Left lung (tissue), 10 donors: ENCODE results near the gene ACSF3. TPM values are rescaled to one million over a fixed set of nuclear protein-coding genes. Genes with fewer than 3 reads are reported as not detected.
A peak's percentile ranks its signal among the peaks of the same experiment; 100 is the strongest.

Source experiments
- ATAC-seq: fragments of 200-7000 bp; cut with Tn5 transposase; one replicate; pipeline ENCODE4 v1.9.1; 2020; ENCODE audit warnings: moderate library complexity
- DNase-seq, 4 donors: peaks; one replicate each; pipeline ENCODE4 v3.0.0-alpha.2; 2013 to 2020
- H3K27ac ChIP-seq, 2 donors: fragments of 200-600 bp; sonication (generic) in 1 of 2; one replicate each; pipeline versions ENCODE4 v1.5.0 to v1.8.0; 2020 to 2021
- H3K27me3 ChIP-seq, 2 donors: fragments of 200-600 bp; sonication (generic) in 1 of 2; one replicate each; pipeline versions ENCODE4 v1.5.0 to v1.8.0; 2020 to 2021
- H3K36me3 ChIP-seq, 2 donors: fragments of 200-600 bp; sonication (generic) in 1 of 2; one replicate each; pipeline versions ENCODE4 v1.5.0 to v1.8.0; 2020 to 2021
- H3K4me1 ChIP-seq, 2 donors: fragments of 200-600 bp; one replicate each; pipeline ENCODE4 v1.8.0; 2021
- H3K4me3 ChIP-seq, 2 donors: fragments of 200-600 bp; sonication (generic) in 1 of 2; one replicate each; pipeline versions ENCODE4 v1.5.0 to v1.8.0; 2020 to 2021; ENCODE audit warnings: mild to moderate bottlenecking in 1 of 2
- H3K9me3 ChIP-seq, 2 donors: fragments of 200-600 bp; sonication (generic) in 1 of 2; one replicate each; pipeline versions ENCODE4 v1.5.0 to v1.8.0; 2020 to 2021
- intact Hi-C, 2 donors: fragments of 100-400 bp; cut with DNase I; formaldehyde crosslinking; loops; one replicate each; pipeline versions ENCODE4 v1.11.2 to v1.14.2; 2022
- polyA plus RNA-seq, 6 donors: library from polyadenylated mRNA; unstranded; fragments of 120-200 nt; gene quantifications; one replicate each; pipeline ENCODE4 v1.2.1, GENCODE V29; 2013; ENCODE audit not compliant: insufficient read length in 6 of 6
- total RNA-seq, 2 donors: library from RNA; stranded (reverse); fragmentation: NEBNext Ultra II Directional; extraction: Animal tissue kit (Norgen Biotek cat#: 25700); gene quantifications; one replicate each; pipeline ENCODE4 v1.2.1, GENCODE V29; 2021
- TF ChIP-seq, protein P1 (sequence below), 2 donors: fragments of 200-600 bp; sonication (generic) in 1 of 2; IDR thresholded peaks; one replicate each; pipeline versions ENCODE4 v1.5.0 to v1.8.0; 2021; ENCODE audit warnings: antibody characterized with exemption in 2 of 2
- donor health status: DM: no; HTN: yes; CAD: no.
- donor health status: DM: no; HTN: no; CAD: no.

ACSF3 gene
- total and polyA plus RNA-seq, 8 donors, result 30.0 to 38.4 (median 33.7) TPM

DNA sequence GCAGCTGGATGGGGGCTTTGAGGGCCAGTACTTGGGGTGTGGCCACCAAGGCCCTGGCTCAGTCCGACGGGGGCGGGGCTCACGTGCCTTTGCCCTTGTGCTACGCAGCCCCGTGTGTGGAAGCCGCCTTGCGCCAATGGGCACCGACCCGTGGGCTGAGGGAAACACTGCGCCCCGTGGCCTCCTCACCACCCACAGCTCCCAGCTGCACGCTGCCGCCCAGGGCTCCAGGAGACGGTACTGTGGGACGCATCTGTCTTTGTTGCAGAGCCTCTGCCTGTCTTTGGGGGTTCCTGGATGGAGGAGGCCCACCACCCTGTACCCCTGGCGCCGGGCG, 85.5 kb downstream of the ACSF3 start:
- Histone ChIP-seq H3K36me3 (no peaks in the 10 kb centered on the region), H3K9me3 (no peaks in the 10 kb centered on the region), H3K27me3 (peaks cover 0 to 91% of the 10 kb centered on the region in 2 donors), H3K4me3 (no peak overlapping the region), H3K27ac (no peak overlapping the region), H3K4me1 (no peaks in the 10 kb centered on the region)
- TF ChIP-seq, protein P1, sequence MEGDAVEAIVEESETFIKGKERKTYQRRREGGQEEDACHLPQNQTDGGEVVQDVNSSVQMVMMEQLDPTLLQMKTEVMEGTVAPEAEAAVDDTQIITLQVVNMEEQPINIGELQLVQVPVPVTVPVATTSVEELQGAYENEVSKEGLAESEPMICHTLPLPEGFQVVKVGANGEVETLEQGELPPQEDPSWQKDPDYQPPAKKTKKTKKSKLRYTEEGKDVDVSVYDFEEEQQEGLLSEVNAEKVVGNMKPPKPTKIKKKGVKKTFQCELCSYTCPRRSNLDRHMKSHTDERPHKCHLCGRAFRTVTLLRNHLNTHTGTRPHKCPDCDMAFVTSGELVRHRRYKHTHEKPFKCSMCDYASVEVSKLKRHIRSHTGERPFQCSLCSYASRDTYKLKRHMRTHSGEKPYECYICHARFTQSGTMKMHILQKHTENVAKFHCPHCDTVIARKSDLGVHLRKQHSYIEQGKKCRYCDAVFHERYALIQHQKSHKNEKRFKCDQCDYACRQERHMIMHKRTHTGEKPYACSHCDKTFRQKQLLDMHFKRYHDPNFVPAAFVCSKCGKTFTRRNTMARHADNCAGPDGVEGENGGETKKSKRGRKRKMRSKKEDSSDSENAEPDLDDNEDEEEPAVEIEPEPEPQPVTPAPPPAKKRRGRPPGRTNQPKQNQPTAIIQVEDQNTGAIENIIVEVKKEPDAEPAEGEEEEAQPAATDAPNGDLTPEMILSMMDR (IDR thresholded peaks at IDR 0.05), result no peak
- intact Hi-C loops, result no loop called here
- ATAC-seq, result no peak
- DNase-seq, result no peak

DNA sequence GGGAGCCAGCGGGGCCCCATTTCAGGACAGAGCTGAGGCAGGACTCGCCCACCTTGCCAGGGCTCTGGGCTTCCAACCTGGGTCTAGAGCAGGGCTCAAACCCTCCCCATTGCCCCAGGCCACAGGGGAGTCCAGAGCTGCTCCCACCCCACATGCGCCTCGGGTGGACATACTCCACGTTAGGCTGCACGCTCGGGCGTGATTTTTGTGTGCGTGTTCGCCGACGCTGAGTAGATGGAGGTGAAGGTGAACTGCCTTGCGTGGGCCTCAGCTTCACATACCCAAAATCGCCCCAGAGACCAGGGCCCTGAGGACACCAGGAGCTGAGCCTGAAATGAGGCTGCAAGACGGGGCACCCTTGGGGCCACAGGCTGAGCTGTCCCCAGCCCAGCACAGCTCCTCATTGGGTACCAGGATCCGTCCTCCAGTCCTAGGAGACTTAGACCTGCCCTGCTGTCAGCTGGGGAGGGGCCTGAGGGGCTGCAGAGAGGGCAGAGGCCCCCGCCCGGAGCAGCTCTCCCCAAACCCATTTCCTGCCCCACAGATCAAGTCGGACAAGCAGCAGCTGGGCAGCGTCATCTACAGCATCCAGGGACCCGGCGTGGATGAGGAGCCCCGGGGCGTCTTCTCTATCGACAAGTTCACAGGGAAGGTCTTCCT, 86.1 kb downstream of the ACSF3 start:
- TF ChIP-seq, protein P1 (IDR thresholded peaks at IDR 0.05), result no peak
- DNase-seq (peak in 1 of 4 donors; percentile 69), ATAC-seq (no peak)
- Histone ChIP-seq H3K4me3 (no peak overlapping the region), H3K9me3 (no peaks in the 10 kb centered on the region), H3K27ac (no peak overlapping the region), H3K4me1 (no peaks in the 10 kb centered on the region), H3K27me3 (peaks cover 0 to 92% of the 10 kb centered on the region in 2 donors), H3K36me3 (no peaks in the 10 kb centered on the region)
- intact Hi-C loops, result no loop called here

DNA sequence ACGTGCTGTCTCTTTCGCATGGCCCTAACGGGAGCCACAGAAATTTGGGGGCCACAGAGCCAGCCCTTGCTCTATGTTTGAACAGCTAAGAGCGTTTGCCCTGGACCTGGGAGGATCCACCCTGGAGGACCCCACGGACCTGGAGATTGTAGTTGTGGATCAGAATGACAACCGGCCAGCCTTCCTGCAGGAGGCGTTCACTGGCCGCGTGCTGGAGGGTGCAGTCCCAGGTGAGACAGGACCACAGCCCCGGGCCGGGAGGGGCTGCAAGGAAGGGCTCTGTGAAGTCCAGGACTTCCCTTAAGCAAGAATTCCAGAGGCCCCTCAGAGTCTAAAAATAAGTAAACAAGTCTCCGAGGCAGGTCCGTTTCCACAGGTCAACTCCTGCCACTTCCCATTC, 89.8 kb downstream of the ACSF3 start:
- H3K4me3 ChIP-seq, result no peak overlapping the region
- peaks cover 0 to 55% of the 10 kb centered on the region in 2 donors for H3K27me3 ChIP-seq
- TF ChIP-seq, protein P1 (IDR thresholded peaks at IDR 0.05), result no peak
- no peak for ATAC-seq
- no peak overlapping the region for H3K27ac ChIP-seq
- H3K36me3 ChIP-seq, result no peaks in the 10 kb centered on the region
- H3K9me3 ChIP-seq, result no peaks in the 10 kb centered on the region
- H3K4me1 ChIP-seq, result no peaks in the 10 kb centered on the region
- peak in 1 of 4 donors; percentile 67 for DNase-seq
- intact Hi-C loops, result no loop called here

DNA sequence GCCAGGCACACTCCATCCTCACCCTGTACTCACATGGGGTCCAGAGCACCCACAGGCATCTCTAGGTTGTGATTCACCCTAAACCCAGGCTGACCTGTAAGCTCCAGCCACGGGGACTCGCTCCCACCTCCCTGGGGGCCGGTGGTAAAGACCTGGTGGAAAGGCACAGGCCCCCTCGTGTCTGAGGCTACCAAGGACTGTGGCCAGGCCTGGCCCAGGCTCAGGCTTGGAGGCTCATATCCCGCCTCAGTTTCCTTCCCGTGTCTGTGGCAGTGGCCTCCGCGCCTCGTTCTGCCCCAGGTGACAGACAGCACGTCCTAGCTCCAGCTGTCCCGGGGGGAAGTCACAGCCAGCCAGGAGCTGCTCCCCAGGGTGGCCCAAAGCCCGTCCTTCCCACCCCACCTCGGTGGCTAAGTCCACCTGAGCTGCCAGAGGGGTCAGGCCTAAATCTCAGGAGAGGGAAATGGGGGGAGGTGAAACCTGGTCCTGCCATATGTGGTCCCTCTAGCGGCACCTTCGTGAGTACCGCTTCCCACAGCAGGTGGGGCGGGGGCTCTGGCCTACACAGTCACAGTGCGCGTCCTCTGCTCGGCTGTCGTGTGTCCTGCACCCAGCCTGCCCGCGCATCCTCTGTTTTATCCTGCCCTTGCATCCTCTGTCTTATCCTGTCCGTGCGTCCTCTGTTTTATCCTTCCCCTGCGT, 90.5 kb downstream of the ACSF3 start:
- TF ChIP-seq, protein P1 (IDR thresholded peaks at IDR 0.05), result no peak
- DNase-seq, result peak in 1 of 4 donors; percentile 54
- Histone ChIP-seq H3K9me3 (no peaks in the 10 kb centered on the region), H3K4me1 (no peaks in the 10 kb centered on the region), H3K4me3 (no peak overlapping the region), H3K36me3 (no peaks in the 10 kb centered on the region), H3K27me3 (peaks cover 0 to 48% of the 10 kb centered on the region in 2 donors), H3K27ac (no peak overlapping the region)
- intact Hi-C loops, result no loop called here
- no peak for ATAC-seq

DNA sequence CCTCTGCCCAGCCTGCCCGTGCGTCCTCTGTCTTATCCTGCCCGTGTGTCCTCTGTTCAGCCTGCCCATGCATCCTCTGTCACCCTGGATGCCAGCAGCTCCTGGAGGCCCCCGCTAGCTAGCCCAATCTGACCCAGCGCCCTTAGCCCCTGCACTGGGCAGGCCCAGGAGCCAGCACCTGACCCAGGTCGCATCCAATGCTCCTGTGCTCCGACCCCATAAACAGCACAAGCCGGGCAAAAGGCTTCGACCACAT, 91.0 kb downstream of the ACSF3 start:
- H3K27me3 ChIP-seq, result peaks cover 0 to 44% of the 10 kb centered on the region in 2 donors
- H3K27ac ChIP-seq, result no peak overlapping the region
- intact Hi-C loops, result no loop called here
- ATAC-seq, result no peak
- H3K4me3 ChIP-seq, result no peak overlapping the region
- peak in 1 of 4 donors; percentile 57 for DNase-seq
- TF ChIP-seq, protein P1 (IDR thresholded peaks at IDR 0.05), result no peak
- no peaks in the 10 kb centered on the region for H3K36me3 ChIP-seq
- no peaks in the 10 kb centered on the region for H3K4me1 ChIP-seq
- H3K9me3 ChIP-seq, result no peaks in the 10 kb centered on the region
